Liver (tissue), 9 donors: ENCODE results near the gene SLC49A4. TPM values are rescaled to one million over a fixed set of nuclear protein-coding genes. Genes with fewer than 3 reads are reported as not detected.

Source experiments
- DNase-seq: peaks from one replicate; pipeline ENCODE4 v3.0.0-alpha.2; 2017; ENCODE audit warnings: low spot score
- H3K27ac ChIP-seq, 2 donors: one replicate each; pipeline ENCODE4 v1.7.0; 2013; ENCODE audit warnings: inconsistent platforms in 2 of 2, low read length in 2 of 2, control low read depth in 1 of 2, low read depth in 1 of 2, mild to moderate bottlenecking in 1 of 2
- H3K27me3 ChIP-seq, 4 donors: one replicate each; pipeline versions ENCODE4 v1.6.1 to v1.7.0; 2013; ENCODE audit warnings: low read length in 3 of 4, inconsistent platforms in 1 of 4, mild to moderate bottlenecking in 1 of 4, moderate library complexity in 1 of 4; ENCODE audit not compliant: control insufficient read depth in 4 of 4, insufficient read depth in 4 of 4
- H3K36me3 ChIP-seq, 4 donors: one replicate each; pipeline versions ENCODE4 v1.6.1 to v1.7.0; 2013; ENCODE audit warnings: low read length in 3 of 4, mild to moderate bottlenecking in 3 of 4, low read depth in 1 of 4, moderate library complexity in 1 of 4; ENCODE audit not compliant: control insufficient read depth in 4 of 4, insufficient read depth in 3 of 4
- H3K4me1 ChIP-seq, 4 donors: one replicate each; pipeline versions ENCODE4 v1.6.1 to v1.7.0; 2013; ENCODE audit warnings: low read length in 3 of 4, mild to moderate bottlenecking in 3 of 4, moderate library complexity in 1 of 4; ENCODE audit not compliant: control insufficient read depth in 4 of 4, insufficient read depth in 4 of 4
- H3K4me3 ChIP-seq, 3 donors: one replicate each; pipeline versions ENCODE4 v1.6.1 to v1.7.0; 2013; ENCODE audit warnings: low read length in 3 of 3, control low read depth in 1 of 3, low read depth in 1 of 3, mild to moderate bottlenecking in 1 of 3
- H3K9ac ChIP-seq, 2 donors: one replicate each; pipeline ENCODE4 v1.7.0; 2013; ENCODE audit warnings: low read length in 2 of 2, mild to moderate bottlenecking in 2 of 2, moderate library complexity in 2 of 2, control low read depth in 1 of 2, low read depth in 1 of 2
- H3K9me3 ChIP-seq, 4 donors: one replicate each; pipeline versions ENCODE4 v1.6.1 to v1.7.0; 2013; ENCODE audit warnings: low read length in 3 of 4; ENCODE audit not compliant: control insufficient read depth in 4 of 4
- ATF3 ChIP-seq: IDR thresholded peaks from 2 replicates; pipeline ENCODE4 v1.6.1; 2016; ENCODE audit warnings: antibody characterized with exemption
- CTCF ChIP-seq: fragments of 150-350 bp; IDR thresholded peaks from 2 replicates; pipeline ENCODE4 v1.5.1; 2017; ENCODE audit warnings: improper control_type of control experiment, low read depth, low read length; ENCODE audit not compliant: missing input control
- EGR1 ChIP-seq, 2 donors: IDR thresholded peaks; 2 replicates each; pipeline ENCODE4 v1.6.1; 2016 to 2018; ENCODE audit warnings: antibody characterized with exemption in 2 of 2, low read depth in 2 of 2
- FOXA1 ChIP-seq: IDR thresholded peaks from 2 replicates; pipeline ENCODE4 v1.6.1; 2016; ENCODE audit warnings: antibody characterized with exemption
- FOXA2 ChIP-seq: IDR thresholded peaks from 2 replicates; pipeline ENCODE4 v1.6.1; 2016; ENCODE audit warnings: antibody characterized with exemption
- GABPA ChIP-seq, 2 donors: IDR thresholded peaks in 1 of 2; conservative IDR thresholded peaks in 1 of 2; 2 replicates each; pipeline ENCODE4 v1.6.1; 2016; ENCODE audit warnings: antibody characterized with exemption in 2 of 2, mild to moderate bottlenecking in 1 of 2, moderate library complexity in 1 of 2
- HNF4A ChIP-seq, 2 donors: conservative IDR thresholded peaks; 2 replicates each; pipeline ENCODE4 v1.6.1; 2016; ENCODE audit warnings: antibody characterized with exemption in 2 of 2, mild to moderate bottlenecking in 2 of 2
- HNF4G ChIP-seq: IDR thresholded peaks from 2 replicates; pipeline ENCODE4 v1.6.1; 2016; ENCODE audit warnings: antibody characterized with exemption
- JUND ChIP-seq, 2 donors: IDR thresholded peaks; 2 replicates each; pipeline ENCODE4 v1.6.1; 2016; ENCODE audit warnings: antibody characterized with exemption in 2 of 2
- NR2F2 ChIP-seq: IDR thresholded peaks from 2 replicates; pipeline ENCODE4 v1.6.1; 2016; ENCODE audit warnings: antibody characterized with exemption
- RAD21 ChIP-seq, 2 donors: IDR thresholded peaks; 2 replicates each; pipeline ENCODE4 v1.6.1; 2016; ENCODE audit warnings: antibody characterized with exemption in 2 of 2, mild to moderate bottlenecking in 2 of 2
- REST ChIP-seq: IDR thresholded peaks from 2 replicates; pipeline ENCODE4 v1.6.1; 2016; ENCODE audit warnings: antibody characterized with exemption, mild to moderate bottlenecking
- RXRA ChIP-seq, 2 donors: IDR thresholded peaks; 2 replicates each; pipeline ENCODE4 v1.6.1; 2017 to 2018; ENCODE audit warnings: antibody characterized with exemption in 2 of 2, mild to moderate bottlenecking in 1 of 2
- SP1 ChIP-seq: IDR thresholded peaks from 2 replicates; pipeline ENCODE4 v1.6.1; 2018; ENCODE audit warnings: antibody characterized with exemption, mild to moderate bottlenecking
- TAF1 ChIP-seq: conservative IDR thresholded peaks from 2 replicates; pipeline ENCODE4 v1.6.1; 2016; ENCODE audit warnings: antibody characterized with exemption, mild to moderate bottlenecking
- YY1 ChIP-seq: IDR thresholded peaks from 2 replicates; pipeline ENCODE4 v1.6.1; 2016; ENCODE audit warnings: antibody characterized with exemption, mild to moderate bottlenecking
- WGBS: extraction: QIAGEN DNeasy Blood & Tissue Kit; methylation state at CpG from one replicate; pipeline ENCODE4 v1.1.7; 2013; 5-methylcytosine and 5-hydroxymethylcytosine counted together
- polyA plus RNA-seq, 2 donors: library from polyadenylated mRNA; stranded (reverse) in 1 of 2; unstranded in 1 of 2; fragments of 200-250 nt in 1 of 2; fragments of >200 nt in 1 of 2; fragmentation: Nextera tagmentation in 1 of 2; extraction: Ambion mirVana in 1 of 2; gene quantifications; one replicate each; pipeline versions ENCODE4 v1.2.1 to v1.2.3, GENCODE V29; 2013 to 2015
- total RNA-seq, 2 donors: library from RNA; depleted of rRNA; stranded (reverse); fragments of >200 nt; gene quantifications; one replicate each; pipeline ENCODE4 v1.2.3, GENCODE V29; 2014
- TF ChIP-seq, protein P1 (sequence below): IDR thresholded peaks from 2 replicates; pipeline ENCODE4 v1.6.1; 2016; ENCODE audit warnings: antibody characterized with exemption
- TF ChIP-seq, protein P2 (sequence below): IDR thresholded peaks from 2 replicates; pipeline ENCODE4 v1.6.1; 2016; ENCODE audit warnings: antibody characterized with exemption
- donor health status: healthy.
- donor health status: healthy.
- donor health status: healthy.
- donor health status: healthy.
- donor health status: healthy.

Gene SLC49A4
- total and polyA plus RNA-seq, 4 donors: 3.3 to 11.1 (median 6.3) TPM

DNA sequence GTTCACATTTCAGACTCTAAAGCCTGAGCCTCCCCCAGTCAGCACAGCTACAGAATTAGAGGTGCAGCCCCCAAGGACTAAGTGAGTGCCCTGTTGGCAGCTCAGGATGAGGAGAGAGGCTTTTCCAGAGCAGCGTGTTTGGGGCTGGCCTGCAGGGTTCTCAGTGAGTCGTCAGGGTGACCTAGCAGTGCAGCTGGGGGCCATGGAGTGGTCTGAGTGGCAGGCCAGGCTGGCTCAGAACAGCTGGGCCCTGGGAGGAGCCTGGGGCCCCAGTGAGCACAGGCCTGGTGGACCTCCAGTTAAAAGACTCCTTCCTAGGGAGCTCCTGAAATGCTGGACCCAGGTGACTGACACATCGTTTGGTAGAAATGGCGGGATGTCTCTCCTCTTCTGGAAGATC, 108.3 kb downstream of the SLC49A4 start (continued):
- TF ChIP-seq ATF3 (no peak), FOXA2 (no peak), JUND (IDR thresholded peaks at IDR 0.05) (no peak), CTCF (no peak), SP1 (no peak), EGR1 (IDR thresholded peaks at IDR 0.05; ENCODE audit: low read depth in 2 of 2) (no peak)

DNA sequence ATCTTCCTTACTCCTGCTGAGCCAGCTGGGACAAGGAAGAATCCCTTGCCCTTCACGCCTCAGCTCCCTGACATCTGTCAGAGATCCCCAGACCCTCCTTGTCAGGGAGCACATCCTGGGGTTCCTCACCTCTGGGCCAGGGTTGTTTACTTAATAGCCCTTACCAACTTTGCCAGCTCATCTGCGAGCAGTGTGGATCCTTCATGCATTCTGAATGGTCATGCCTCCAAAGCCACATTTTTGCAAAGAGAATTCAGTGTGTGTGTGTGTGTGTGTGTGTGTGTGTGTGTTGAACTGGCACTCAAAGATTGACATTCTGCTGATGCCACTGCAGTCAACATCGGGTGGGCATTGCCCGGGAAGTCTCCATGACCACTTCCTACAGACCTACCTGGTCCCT, 112.6 kb downstream of the SLC49A4 start:
- Histone ChIP-seq H3K4me1 (no peaks in the 10 kb centered on the region), H3K9ac (no peak overlapping the region), H3K9me3 (peaks cover 0 to 2% (median 0%) of the 10 kb centered on the region in 4 donors), H3K27me3 (no peaks in the 10 kb centered on the region), H3K4me3 (no peak overlapping the region), H3K36me3 (no peaks in the 10 kb centered on the region), H3K27ac (no peak overlapping the region)
- 95% methylated on average over 4 of the region's 4 CpGs for WGBS
- no peak for TF ChIP-seq GABPA (IDR thresholded peaks at IDR 0.05 in 1 of 2, conservative IDR thresholded peaks at IDR 0.05 in 1 of 2)
- TF ChIP-seq HNF4G: no peak
- no peak for TF ChIP-seq REST
- no peak for TF ChIP-seq TAF1
- no peak for TF ChIP-seq HNF4A (conservative IDR thresholded peaks at IDR 0.05)
- TF ChIP-seq, protein P1, sequence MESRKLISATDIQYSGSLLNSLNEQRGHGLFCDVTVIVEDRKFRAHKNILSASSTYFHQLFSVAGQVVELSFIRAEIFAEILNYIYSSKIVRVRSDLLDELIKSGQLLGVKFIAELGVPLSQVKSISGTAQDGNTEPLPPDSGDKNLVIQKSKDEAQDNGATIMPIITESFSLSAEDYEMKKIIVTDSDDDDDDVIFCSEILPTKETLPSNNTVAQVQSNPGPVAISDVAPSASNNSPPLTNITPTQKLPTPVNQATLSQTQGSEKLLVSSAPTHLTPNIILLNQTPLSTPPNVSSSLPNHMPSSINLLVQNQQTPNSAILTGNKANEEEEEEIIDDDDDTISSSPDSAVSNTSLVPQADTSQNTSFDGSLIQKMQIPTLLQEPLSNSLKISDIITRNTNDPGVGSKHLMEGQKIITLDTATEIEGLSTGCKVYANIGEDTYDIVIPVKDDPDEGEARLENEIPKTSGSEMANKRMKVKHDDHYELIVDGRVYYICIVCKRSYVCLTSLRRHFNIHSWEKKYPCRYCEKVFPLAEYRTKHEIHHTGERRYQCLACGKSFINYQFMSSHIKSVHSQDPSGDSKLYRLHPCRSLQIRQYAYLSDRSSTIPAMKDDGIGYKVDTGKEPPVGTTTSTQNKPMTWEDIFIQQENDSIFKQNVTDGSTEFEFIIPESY: no peak
- TF ChIP-seq ATF3: no peak
- no peak for TF ChIP-seq FOXA2
- TF ChIP-seq YY1: no peak
- TF ChIP-seq RXRA (IDR thresholded peaks at IDR 0.05): no peak
- TF ChIP-seq EGR1 (IDR thresholded peaks at IDR 0.05; ENCODE audit: low read depth in 2 of 2): no peak
- no peak for TF ChIP-seq RAD21 (IDR thresholded peaks at IDR 0.05)
- no peak for TF ChIP-seq NR2F2
- no peak for TF ChIP-seq JUND (IDR thresholded peaks at IDR 0.05)
- TF ChIP-seq CTCF: no peak
- TF ChIP-seq FOXA1: no peak
- TF ChIP-seq SP1: no peak
- TF ChIP-seq, protein P2, sequence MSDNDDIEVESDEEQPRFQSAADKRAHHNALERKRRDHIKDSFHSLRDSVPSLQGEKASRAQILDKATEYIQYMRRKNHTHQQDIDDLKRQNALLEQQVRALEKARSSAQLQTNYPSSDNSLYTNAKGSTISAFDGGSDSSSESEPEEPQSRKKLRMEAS: no peak
- DNase-seq: no peak
